HL-60/S4 treated with retinoic acid at 250 ng/mL for 4 days and 3 days (cell line): ENCODE results near the gene EEF2.
"Not testable (repeated sequence)": the region's sequence is repeated elsewhere in the genome, so short reads cannot be mapped to it uniquely, and the experiment has no call there.

Experiments
- in situ Hi-C: fragments of 300-500 bp; cut with MboI; formaldehyde crosslinking; loops from 2 replicates; pipeline ENCODE4 v1.7.0; 2022; ENCODE audit warnings: low sequenced_read_pairs

The EEF2 gene

DNA sequence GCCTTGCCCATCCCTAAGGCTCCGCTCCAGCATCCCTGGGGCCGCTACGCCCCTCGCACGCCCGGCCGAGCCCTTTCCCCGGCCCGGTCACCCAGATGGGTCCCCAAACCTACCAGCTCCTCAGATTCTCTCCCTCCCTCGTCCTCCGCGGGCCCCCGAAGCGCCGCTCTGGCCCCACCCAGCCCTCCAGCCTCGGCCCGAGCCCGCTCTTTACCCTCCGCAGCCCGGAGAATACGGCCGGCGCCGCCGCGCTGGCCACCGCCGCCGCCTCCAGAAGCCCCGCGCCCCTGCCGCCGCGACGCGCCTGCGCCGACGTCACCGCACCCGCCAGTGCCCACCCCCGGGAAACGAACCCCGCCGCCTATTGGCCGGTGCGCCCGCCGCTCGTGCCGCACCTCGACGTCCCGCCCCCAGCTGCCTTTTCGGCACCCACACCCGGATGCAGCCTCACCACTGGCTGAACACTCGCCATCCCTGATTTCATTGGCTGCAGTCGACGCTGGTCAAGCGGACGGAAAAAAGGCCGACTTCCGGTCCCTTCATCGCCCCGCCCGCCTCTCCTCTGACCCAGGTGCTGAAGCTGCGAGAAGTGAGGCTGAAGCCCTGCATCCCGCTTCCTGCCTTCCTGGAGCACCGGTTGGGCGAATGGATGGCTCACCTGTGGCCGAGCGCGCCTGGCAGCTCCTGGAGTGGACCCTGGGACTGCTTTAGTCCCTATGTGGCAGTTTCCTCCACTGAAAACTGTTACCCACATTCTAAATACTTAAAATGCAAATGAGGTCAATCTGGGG is 14.3 kb downstream of the EEF2 start, which contains the start of gene DAPK3:
Gene DAPK3 (minus strand): TSS at position 292 of the 791 bp plus-strand sequence. CDS start 1,364 bp downstream, outside the sequence.
- in situ Hi-C loops: no loop called here

DNA sequence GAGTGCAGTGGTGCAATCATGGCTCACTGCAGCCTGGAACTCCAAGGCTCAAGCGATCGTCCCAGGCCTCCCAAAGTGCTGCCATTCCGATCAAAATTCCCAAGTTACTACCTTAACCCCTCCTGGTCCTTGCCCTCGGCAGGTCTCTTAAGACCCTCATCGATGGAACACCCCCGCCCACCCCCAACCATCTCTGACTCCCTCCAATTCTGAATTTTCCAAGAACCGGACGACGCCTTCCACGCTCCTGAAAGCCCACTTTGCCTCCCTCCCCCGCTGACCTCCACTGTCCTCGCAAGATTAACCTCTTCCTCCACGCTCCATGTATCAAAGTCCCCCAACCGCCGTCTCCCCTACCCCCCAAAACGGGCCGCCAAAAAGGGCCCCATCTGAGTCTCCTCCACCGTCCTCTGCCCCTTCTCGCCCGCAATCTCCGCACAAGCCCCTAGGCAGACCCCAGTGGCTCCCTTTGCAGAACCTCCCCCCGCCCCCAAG is 14.9 kb downstream of the EEF2 start:
- in situ Hi-C loops: no loop called here

DNA sequence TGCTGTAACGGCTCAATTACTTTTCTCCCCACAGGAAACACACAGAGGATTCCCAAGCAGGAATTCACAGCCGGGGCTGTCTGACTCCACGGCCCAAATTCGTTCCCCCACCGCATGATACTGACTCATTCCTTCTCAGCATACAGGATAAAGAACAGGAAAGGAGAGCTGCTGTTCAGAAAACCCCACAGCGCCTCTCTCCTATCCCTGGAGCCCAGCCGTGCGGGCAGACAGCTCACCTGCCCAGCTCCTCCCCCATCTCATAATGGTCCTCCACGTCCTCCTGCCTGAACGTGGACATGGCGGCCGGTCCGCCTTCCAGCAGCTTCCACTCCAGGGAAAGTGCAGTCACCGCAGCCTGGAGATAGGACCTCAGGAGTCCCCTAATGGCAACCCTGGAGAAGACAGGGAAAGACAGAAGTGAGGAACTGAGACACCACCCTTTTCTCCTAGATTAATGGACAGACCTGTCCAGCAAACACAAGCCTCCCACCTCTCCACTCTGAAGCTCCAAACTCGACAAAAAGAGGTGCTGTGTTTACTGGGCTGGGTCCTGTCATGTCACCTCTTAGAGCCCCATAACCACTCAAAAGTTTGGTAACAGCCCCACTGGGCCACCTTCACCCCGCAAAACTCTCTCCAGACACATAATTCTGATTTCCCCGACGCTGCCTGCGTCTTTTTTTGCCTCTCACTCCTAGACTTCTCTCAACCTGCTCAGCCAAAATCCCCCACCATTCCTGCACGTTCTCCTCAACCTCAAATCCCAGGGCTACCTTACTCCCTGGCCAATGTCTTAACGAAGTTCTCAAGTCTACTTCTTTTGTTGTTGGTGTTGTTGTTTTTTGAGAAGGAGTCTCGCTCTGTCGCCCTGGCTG is 15.6 kb downstream of the EEF2 start:
- in situ Hi-C loops: no loop called here

DNA sequence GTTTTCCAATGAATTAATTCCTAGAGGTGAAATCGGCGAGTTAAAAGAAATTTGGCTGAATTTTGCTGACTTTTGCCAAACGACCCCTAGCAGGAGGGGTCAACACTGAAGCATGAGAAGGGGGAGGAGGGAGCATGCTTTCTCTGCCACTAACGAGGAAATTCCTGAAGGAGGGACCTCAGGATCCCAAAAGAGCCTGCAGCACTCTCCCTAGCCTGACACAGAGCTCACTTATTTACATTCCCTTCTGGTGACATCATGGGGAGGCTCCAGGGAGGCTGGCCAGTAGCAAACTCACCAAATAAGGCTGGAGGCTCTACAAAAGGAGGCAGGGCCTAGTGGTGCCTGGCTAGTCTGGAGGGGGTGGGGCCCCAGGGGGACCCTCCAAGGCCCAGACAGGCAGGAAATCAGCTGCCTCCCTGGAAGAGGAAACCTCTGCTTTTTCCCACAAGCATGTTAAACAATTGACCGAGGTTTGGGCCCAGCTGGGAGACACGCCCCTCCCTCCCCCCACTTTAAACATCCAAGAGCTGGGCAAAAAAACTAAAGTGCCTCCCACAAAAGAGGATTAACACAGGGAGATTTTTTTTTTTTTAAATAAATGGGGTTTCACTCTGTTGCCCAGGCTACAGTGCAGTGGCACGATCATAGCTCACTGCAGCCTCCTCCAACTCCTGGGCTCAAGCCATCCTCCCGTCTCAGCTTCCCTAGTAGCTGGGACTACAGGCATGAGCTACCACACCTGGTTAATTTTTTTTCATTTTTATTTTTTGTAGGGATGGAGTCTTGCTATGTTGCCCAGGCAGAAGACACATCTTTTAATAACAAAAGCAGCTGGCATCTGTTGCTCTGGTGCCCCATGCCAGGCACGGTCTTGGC is 16.5 kb downstream of the EEF2 start:
- in situ Hi-C loops: no loop called here

DNA sequence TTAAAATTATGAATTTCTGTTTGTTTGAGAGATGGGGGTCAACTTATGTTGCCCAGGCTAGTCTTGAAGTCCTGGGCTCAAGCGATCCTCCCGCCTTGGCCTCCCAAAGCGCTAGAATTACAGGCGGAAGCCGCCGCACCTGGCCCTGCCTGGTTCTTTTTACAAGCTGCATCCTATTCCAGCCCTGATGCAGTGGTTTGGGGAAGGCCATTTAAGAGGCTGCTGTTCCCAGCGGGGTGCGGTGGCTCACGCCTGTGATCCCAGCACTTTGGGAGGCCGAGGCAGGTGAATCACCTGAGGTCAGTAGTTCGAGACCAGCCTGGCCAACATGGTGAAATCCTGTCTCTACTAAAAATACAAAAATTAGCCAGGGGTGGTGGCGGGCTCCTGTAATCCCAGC is 17.3 kb downstream of the EEF2 start:
- in situ Hi-C loops: not testable (repeated sequence)

DNA sequence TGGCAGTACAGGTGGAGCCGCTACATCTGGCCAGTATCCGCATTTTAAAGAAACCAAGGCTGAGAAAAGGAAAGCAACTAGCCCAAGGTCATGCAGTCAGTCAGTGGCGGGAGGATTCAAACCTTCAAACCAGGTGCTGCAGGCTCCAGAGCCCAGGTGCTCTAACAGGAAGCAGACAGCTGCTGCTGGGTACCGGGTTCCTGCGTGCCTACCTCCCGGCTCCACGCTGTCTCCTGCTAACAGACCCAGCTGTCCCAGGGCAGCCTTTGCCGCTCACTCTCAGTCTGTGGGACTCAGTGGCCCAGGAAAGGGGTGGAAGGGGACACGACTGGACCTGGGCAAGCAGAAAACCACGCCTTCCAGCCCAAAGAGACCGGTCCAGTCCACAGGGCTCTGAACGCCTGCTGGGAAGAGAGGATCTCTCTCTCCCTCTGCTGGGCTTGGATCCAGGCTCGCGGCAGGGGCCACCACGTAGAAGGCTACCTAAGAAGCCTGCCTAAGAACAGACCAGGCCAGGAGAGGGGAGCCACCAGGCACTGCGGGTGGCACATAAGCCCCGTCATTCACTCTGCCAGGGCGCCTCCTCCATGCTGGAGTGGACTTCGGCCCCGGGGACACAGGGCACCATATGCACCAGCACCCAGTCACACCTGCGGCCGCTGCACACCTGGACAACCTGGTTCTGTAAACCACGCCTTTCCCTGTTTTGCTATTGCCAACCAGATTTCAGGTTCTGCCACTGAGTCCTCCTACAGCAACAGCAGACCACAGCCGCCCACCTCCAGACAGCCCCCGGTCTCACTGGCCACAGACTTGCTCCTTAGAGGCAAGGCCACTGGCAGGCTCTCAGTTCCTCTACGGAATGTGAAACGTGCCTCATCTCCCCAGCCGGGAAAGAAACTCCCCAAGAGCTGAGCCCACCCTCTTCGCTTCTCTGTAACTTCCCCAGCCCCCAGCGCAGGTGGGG is 18.9 kb downstream of the EEF2 start:
- in situ Hi-C loops: no loop called here

DNA sequence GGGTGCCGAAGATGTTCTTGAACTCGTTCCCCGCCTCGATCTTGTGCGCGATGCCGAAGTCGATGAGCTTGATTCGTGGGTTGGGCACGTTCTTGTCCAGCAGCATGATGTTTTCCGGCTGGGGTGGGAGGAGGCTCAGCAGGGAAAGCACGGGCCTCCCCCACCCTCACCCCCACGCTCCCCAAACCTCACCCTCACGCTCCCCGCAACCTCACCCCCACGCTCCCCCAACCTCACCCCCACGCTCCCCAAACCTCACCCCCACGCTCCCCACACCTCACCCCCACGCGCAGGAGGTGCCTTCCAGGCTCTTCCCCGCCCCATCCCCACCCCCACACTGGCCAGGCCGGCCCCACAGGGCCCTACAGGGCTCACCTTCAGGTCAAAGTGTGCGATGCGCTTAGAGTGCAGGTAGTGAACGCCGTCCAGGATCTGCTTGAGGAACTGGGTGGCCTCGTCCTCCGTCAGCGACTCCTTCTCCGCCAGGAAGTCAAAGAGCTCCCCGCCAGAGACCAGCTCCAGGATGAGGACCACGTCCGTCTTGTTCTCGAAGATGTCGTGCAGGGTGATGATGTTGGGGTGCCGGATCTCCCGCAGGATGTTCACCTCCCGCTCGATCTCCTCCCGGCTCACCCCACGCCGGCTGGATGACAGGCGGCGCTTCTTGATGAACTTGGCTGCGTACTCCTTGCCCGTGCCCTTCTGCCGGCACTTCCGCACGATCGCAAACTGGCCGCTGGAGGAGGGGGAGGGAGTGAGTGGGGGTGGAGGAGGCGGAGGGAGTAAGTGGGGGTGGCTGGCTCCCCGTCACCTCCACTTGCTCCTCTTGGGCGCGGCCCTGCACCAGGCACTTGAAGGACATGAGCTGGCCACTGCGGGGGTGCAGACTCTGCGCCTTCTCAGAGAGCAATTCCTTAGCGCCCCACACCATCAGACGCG is 20.7 kb downstream of the EEF2 start:
- in situ Hi-C loops: no loop called here

DNA sequence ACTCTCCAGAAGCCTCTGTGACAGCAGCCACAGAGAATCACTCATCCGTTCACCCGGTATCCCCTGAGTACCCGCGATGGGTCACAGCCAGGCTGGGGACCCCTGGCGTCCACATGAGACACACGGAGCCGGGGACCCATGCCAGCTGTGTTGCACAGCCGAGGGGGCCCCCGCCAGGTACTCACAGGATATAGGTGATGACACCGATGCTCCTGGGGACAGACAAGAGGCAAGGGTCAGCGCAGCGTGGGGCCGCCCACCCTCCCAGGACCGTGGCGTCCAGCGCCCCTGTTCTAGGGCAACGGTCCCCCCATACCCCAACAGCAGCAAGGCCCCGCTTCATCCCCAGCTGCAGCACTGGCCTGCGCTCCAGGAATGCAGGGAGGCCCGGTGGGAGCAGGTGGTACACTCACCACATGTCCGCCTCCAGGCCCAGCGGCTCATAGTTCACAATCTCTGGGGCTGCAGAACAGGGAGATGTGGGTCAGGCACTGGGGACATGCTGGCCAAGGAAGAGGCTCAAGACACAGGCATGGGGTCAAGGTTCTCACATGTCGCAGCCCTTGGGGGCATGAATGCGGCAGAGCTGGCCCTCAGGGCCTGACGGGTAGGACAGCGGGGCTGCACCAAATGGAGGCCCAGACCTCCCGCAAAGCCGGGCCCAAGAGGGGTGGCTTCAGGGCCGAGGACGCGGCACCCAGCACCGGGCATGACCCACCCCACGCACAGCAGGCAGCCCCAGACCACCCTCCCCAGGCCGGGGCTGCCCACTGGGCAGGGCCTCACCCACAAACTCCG is 21.6 kb downstream of the EEF2 start:
- in situ Hi-C loops: no loop called here

DNA sequence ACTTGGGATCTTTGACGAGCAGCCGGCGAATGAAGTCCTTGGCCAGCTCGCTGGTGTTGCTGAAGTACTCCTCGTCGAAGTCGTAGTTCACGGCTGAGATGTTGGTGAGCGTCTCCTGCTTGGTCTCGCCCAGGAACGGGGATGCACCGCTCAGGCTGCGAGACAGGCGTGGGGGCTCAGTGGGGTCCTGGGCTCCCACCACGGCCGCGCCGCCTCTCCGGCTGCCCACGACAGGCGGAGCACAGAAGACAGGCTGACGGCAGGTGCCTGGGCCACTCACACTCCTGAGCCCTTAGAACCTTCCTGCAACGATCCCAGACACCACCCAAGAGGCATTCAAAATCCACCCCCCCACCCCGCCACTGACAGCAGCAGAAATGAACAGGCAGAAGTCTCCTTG is 24.3 kb downstream of the EEF2 start:
- in situ Hi-C loops: no loop called here

DNA sequence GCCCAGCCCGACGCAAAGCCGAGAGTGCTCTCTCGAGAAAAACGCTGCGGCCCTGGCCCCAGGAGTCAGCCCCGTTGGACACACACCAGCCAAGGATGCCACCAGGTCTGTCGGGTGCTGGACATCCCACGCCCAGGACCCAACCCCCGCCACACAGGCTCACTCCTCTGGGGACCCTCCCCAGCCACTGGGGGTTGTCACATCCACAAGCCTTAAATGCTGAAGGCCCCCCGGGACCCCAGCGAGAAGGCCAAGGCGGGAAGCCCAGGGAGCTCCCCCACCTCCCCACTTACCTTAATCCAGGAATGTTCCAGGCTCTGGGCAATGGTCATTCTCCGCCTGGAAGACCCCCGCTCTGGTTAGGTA is 25.5 kb downstream of the EEF2 start:
- in situ Hi-C loops: no loop called here

DNA sequence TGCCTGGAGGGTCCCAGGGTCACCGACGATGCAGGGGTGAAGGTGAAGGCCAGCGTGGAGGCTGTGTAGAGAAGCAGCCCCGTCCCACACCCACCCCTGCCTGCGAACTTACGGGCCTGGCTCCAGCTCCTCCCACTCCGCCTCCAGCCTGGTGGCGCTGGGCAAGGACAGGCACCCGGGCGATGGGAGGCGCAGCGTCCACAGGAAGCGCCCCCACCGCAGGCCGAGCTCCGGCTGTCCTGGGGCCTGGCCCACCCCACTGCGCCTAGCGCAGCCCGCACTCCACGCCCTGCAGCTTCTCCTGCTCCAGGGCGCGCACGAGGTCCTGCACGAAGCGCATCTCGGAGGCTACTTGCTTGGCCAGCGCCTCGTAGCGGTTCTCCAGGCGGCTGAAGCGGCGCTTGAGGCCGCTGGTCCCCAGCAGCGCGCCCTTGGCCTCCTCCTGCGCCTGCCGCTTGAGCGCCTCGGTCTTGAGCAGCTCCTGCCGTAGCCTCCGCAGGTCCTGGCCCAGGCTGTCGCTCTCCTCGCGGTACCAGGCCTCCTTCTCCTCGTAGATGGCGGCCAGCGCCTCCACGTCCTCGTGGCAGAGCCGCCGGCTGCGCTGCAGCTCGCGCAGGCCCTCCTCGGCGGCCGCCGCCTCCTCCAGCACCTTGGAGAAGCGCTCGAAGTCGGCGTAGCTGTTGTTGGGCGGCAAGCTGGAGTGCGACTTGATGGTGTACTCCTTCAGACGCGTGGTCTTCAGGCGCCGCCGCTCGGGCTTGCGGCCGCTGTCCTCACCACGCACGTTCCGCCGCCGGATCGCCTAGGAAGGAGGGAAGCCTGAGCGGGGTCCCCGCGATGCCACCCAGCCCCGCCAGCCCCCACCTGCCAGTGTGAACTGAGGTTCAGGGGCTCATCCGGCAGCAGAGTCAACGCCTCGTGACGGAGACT is 26.2 kb downstream of the EEF2 start:
- in situ Hi-C loops: no loop called here

DNA sequence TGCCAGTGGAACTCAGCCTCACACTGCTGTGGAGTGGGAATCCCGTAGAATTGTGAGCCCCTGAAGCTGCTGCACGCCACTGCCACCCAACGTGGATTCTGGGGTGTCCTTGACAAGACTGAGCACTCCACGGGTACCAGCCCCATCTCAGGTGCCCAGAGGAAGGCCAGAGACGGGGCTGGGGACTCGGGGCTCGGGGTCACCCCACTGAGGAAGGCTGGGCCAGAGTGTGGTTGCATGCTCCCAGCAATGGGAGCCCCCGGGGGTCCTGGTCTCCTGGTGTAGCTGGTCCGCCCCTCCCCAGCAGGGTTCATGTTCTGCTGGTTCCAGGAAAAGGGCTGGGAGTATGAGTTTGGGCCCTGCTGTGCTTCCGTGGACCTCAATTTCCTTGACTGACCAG is 29.6 kb downstream of the EEF2 start:
- in situ Hi-C loops: no loop called here

DNA sequence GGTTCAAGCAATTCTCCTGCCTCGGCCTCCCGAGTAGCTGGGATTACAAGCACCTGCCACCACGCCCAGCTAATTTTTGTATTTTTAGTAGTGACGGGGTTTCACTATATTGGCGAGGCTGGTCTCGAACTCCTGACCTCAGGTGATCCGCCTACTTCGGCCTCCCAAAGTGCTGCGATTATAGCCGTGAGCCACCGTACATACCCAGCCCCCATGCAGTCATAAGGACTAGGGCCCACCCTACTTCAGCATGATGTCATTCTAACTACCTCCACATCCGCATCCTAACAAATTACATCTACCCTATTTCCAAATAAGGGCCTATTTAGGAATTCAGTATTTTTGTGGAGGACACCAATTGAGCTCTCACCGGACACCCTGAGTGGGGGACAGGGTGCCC is 30.0 kb downstream of the EEF2 start:
- in situ Hi-C loops: not testable (repeated sequence)

DNA sequence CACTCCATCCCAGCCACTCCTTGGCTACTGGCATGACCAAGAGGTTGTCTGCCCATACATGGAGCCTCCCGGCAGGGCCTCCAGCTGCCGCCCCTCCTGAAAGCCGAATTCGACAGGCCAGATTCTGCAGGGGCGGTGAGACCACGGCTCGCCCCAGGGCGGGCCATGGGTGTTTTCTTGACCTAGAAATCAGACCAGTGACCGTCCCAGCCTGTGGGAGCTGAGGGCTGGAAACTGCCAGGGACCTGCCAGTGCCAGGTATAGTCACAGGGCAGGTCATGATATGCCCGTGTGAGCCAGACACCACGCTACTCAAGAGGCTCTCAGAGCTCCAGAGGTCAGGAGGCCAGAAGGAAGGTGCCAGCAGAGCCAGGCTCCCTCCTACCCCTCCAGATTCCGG is 31.2 kb downstream of the EEF2 start:
- in situ Hi-C loops: no loop called here

DNA sequence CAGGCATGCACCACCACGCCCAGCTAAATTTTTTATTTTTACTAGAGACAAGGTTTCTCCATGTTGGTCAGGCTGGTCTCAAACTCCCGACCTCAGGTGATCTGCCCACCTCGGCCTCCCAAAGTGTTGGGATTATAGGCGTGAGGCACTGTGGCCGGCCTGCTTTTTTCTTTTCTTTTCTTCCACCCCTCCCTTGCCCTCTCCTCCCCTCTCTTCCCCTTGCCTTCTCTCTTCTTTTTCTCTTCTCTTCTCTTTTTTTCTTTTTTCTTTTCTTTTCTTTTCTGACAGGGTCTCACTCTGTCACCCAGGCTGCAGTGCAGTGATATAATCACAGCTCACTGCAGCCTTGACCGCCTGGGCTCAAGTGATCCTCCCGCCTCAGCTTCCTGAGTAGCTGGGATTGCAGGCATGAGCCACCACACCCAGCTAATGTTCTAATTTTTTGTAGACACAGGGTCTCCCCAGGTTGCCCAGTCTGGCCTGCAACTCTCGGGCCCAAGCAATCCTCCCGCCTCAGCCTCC is 32.4 kb downstream of the EEF2 start:
- in situ Hi-C loops: not testable (repeated sequence)
